Stimulated activated CD4-positive, alpha-beta T cell treated with anti-CD3 and anti-CD28 coated beads, TNF-alpha, amount 100 ng/mL, for 24 hours (primary cell): ENCODE data around the gene PLA2G4A.

Source experiments
- DNase-seq, 3 experiments: peaks; one replicate each; pipeline ENCODE4 v3.0.0-alpha.2; 2020; ENCODE audit warnings: low read depth in 3 of 3

PLA2G4A gene

GRCh38 chr1:186978596-186979556, 150.1 kb downstream of the PLA2G4A start:
- DNase-seq = no peak

- no peak for DNase-seq
Observed at GRCh38 chr1:186980400-186980799, 151.7 kb downstream of the PLA2G4A start.

GRCh38 chr1:186982116-186982515, 153.4 kb downstream of the PLA2G4A start:
- DNase-seq = no peak

- DNase-seq = no peak
Observed at GRCh38 chr1:186983327-186983726, 154.6 kb downstream of the PLA2G4A start.

- DNase-seq = no peak
Observed at GRCh38 chr1:186984959-186985358, 156.2 kb downstream of the PLA2G4A start.

- no peak for DNase-seq
Observed at GRCh38 chr1:186985889-186986491, 157.2 kb downstream of the PLA2G4A start.

GRCh38 chr1:186987065-186987464, 158.3 kb downstream of the PLA2G4A start:
- no peak for DNase-seq

GRCh38 chr1:186987769-186988168, 159.0 kb downstream of the PLA2G4A start:
- no peak for DNase-seq

- no peak for DNase-seq
Observed at GRCh38 chr1:186993996-186994395, 165.2 kb downstream of the PLA2G4A start.

- DNase-seq = no peak
Observed at GRCh38 chr1:186994897-186995296, 166.1 kb downstream of the PLA2G4A start.

- no peak for DNase-seq
Observed at GRCh38 chr1:186996816-186997215, 168.1 kb downstream of the PLA2G4A start.

GRCh38 chr1:186997877-186998276, 169.1 kb downstream of the PLA2G4A start:
- DNase-seq = no peak

- no peak for DNase-seq
Observed at GRCh38 chr1:186999506-186999905, 170.8 kb downstream of the PLA2G4A start.

- no peak for DNase-seq
Observed at GRCh38 chr1:187001198-187001889, 172.6 kb downstream of the PLA2G4A start.

- DNase-seq = no peak
Observed at GRCh38 chr1:187003353-187003752, 174.6 kb downstream of the PLA2G4A start.

- no peak for DNase-seq
Observed at GRCh38 chr1:187006896-187007295, 178.1 kb downstream of the PLA2G4A start.

- DNase-seq = no peak
Observed at GRCh38 chr1:187009320-187009719, 180.6 kb downstream of the PLA2G4A start.

GRCh38 chr1:187010571-187011309, 182.0 kb downstream of the PLA2G4A start:
- DNase-seq = no peak

GRCh38 chr1:187013582-187014200, 184.9 kb downstream of the PLA2G4A start:
- DNase-seq = no peak

- DNase-seq = no peak
Observed at GRCh38 chr1:187018291-187018690, 189.5 kb downstream of the PLA2G4A start.

GRCh38 chr1:187027253-187027652, 198.5 kb downstream of the PLA2G4A start:
- no peak for DNase-seq
